Ureter (tissue), 1 donor: ENCODE measurements around the gene DAB2IP. TPM values are rescaled to one million over a fixed set of nuclear protein-coding genes. Genes with fewer than 3 reads are reported as not detected.
"Not testable (repeated sequence)": the region's sequence is repeated elsewhere in the genome, so short reads cannot be mapped to it uniquely, and the experiment has no call there.

ENCODE experiments used
- DNase-seq: peaks from one replicate; pipeline ENCODE4 v3.0.0-alpha.2; 2020; ENCODE audit warnings: low spot score
- total RNA-seq: library from RNA; stranded (reverse); gene quantifications from one replicate; pipeline ENCODE4 v1.2.4, GENCODE V29; 2023
- donor health status: DM: yes; HTN: yes; CAD: no.

DAB2IP gene
- total RNA-seq, result 103 TPM

DNA sequence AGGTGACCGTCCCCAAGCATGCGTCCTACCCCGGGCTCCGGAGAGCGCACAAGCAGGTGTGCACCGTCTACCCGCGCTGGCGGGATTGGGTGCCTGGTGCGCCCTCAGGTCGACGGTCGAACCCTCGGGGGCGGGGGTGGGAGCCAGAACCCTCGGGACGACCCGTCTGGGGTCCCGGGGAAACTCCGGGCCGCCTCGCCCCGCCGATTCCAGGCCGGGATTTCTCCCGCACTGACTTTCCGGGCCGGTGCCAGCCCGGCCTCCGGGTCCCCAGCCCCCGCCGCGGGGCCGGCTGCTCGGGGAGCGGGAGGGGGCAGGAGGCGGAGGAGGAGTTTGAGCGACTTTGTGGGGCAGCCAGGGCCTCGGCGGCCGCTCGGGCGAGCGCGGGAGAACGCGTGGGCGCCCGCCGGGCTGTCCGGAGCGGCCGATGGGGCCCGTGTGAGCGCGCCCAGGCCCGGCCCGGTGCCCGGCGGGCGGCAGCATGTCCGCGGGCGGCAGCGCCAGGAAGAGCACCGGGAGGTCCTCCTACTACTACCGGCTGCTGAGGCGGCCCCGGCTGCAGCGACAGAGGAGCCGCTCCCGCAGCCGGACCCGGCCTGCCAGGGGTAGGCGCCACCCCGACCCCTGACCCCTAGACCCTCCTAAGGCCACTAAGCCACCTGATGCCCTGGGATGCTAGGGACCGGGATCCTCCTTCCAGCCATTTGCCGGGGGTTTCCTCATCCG lies at the start of gene DAB2IP:
Gene DAB2IP, plus strand, starts transcription at position 340 of the 726 bp plus-strand sequence. Its CDS starts 142 bp downstream, at position 482.
- no peak for DNase-seq

- DNase-seq, result no peak
These were observed 48.4 kb upstream of the DAB2IP start for GRCh38 chr9:121603028-121603427.

DNA sequence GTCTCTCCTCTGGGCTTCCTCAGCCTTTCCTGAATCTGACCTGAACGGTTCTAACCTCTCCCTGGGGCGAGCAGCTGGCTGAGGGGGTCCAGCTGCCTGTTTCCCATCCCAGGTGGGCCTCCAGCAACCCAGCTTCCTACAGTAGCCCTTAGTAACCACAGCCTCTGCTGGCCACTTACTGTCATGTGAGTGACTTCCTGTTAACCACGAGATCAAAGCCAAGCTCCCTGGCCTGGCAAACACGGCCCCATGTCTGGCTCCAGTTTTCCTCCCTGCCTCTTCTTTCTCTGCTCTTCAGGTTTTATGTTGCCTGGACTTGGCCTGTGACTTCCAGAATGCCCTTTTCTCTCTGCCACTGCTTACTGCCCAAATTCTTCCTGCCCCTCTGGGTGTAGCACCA lies 47.2 kb upstream of the DAB2IP start:
- DNase-seq, result no peak

DNA sequence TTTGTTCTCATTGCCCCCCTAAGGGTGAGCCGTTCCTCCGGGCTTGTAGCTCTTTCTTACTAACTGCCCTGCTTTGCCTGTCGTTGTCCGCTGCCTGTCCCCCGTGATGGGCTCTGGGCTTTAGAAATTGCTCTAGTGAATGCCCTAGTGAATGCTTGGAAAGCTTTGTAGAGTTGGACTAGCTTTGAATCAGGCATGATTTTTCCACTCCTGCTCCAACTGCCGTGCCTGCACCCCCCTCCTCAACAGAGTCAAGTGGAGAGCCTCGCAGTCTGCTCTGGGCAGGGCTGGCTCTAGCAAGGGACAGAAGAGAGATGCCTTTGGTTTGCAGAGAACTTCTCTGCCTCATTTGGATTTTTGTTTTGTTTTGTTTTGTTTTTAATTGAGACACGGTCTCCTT lies 46.8 kb upstream of the DAB2IP start:
- DNase-seq, result no peak

DNA sequence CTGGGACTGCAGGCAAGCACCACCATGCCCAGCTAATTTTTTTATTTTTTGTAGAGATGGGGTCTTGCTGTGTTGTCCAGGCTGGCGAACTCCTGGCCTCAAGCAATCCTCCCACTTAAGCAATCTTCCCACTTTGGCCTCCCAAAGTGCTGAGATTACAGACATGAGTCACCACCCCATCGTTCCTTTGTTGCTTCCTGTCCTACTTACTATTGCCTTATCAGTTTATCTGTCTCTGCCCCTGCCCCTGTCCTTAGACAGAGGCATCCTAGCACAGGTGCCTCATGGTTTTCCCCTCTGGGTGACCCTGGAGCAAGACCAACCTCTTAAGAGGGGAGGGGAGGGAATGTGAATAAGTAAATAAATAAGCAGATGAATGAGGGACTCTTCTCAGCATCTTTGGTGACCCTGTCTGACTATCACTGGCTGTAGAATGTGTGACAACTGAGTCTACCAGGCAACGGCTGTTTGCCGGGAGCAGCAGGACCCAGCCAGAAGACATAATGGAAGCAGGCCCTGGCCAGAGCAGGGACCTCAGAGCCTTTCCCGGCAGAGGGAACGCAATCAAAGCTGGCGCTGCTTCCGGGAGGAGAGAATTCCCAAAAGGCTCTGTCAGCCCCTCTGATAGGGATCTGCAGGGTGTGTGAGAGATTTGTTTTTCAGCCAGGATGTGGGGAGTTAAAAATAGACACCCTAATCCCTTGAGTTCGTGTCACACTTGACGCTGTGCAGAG lies 43.8 kb upstream of the DAB2IP start:
- DNase-seq, result peak; percentile 63

GRCh38 chr9:121608168-121608853 lies 43.1 kb upstream of the DAB2IP start:
- no peak for DNase-seq

- DNase-seq, result no peak
These were observed 41.4 kb upstream of the DAB2IP start for GRCh38 chr9:121609822-121610637.

GRCh38 chr9:121610638-121610953 lies 40.8 kb upstream of the DAB2IP start:
- DNase-seq, result no peak

DNA sequence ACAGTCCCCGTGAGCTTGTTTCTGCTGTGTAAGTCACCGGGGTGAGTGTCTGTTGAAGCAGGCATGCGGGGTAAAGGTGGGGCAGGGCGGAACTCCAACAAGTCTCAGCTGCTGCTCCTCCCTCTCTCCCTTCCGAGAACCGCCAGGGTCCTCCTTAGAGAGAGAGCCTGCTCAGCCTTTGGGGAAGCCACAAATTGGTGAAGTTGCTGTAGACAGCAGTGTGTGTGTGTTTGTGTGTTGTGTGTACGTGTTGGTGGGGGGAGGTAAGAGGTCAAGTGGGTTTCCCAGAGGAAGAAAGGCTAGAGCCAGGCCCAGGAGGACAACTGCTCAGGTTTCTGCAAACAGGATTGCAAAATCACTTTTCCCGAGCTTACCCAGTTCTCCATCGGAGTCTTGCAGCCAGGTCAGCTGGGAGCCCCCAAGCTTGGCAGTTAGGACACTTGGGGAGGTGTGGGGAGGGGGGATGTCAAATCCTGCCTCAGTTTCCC lies 38.9 kb upstream of the DAB2IP start:
- peak; percentile 69 for DNase-seq

DNA sequence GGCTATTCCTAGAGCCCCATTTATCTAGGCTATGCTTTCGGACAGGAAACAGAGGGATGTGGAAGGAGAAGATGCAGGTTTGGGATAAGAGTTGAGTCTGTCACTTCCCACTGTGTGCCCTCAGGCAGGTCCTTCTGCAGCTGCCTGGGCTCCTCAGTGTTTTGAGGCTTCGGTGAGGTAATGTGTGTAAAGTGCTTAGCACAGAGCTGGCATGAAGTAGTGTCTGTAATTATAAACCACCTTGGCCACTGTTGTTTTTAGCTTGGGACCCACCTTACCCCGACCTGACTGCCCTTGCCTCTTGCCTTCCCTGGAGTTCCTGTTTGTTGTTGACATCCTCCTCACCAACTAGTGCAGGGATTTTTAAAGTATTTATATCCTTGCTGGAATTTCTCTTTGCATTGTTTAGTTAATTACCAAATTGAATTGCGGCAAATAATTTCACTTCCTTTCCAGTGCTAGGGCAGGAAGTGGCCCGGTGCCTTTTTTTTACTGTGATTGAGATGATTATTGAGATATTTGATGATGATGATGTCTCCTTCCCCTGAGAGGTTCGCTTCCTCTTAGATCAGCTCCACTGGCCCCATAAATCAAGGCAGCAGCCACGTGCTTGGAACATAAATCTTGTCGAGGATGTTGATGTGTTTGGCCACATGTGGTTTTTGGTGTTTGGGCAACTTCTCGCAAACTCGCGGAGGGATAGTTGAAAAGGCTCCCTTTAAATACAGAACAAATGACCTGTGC lies 38.3 kb upstream of the DAB2IP start:
- DNase-seq, result no peak

DNA sequence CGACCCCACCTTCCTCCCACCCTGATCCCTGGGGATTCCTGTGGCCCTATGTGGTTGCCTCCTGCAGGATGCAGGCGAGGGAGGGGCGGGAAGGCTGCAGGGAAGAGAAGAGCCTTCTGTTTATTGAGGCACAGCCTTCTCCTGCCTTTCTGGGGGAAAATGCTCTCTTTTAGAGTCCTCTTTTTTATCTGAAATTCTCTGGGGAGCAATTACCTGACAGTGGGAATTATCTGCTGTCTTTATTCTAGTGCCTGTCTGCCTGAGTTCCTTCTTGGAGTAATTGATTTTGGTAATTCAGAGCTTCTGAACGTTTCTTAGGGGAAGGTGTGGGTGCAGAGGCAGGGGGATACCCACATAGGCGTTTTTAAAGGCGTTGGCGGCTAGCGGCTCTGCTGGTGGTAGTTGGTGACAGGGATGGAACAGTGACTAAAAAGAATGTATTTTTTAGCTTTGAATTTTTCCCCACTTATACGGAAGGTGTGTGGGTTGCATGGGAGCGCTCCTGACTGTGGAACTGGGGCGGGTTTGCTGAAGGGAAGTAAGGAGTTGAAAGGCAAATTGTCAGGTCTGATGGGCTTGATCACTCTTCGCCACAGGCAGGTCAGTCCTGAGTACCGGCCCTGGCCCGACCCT lies 35.2 kb upstream of the DAB2IP start:
- DNase-seq, result no peak

DNA sequence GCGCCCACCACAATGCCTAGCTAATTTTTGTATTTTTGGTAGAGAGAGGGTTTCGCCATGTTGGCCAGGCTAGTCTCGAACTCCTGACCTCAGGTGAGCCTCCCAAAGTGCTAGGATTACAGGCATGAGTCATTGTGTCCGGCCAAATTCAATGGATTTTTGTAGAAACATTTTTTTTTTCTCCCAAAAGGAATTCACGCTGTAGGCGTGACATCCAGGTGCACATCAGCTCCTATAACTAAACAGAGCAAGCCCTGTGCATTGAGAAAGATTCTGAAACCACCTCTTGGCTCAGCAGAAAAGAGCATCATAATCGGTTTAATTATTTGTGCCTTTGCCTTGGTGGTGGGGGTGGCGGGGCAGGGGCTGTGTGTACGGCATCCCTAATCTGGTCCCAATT lies 32.9 kb upstream of the DAB2IP start:
- DNase-seq, result no peak

DNA sequence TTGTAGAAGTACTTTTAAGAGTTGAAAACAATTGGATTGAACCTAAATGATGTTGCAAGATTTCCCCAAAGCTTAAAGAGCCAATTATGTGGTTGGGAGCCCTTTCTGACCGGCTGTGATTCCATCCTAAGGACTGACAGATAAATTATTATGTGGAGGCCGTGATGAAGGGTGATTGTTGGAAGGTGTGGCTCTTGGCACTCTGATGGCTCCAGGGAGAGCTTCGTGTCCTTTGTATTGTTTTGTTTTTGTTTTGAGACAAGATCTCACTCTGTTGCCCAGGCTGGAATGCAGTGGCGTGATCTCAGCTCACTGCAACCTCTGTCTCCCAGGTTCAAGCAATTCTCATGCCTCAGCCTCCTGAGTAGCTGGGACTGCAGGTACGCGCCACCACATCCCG lies 32.5 kb upstream of the DAB2IP start:
- not testable (repeated sequence) for DNase-seq

- DNase-seq, result no peak
These were observed 31.7 kb upstream of the DAB2IP start for GRCh38 chr9:121619545-121620324.

- no peak for DNase-seq
These were observed 31.1 kb upstream of the DAB2IP start for GRCh38 chr9:121620325-121620673.

DNA sequence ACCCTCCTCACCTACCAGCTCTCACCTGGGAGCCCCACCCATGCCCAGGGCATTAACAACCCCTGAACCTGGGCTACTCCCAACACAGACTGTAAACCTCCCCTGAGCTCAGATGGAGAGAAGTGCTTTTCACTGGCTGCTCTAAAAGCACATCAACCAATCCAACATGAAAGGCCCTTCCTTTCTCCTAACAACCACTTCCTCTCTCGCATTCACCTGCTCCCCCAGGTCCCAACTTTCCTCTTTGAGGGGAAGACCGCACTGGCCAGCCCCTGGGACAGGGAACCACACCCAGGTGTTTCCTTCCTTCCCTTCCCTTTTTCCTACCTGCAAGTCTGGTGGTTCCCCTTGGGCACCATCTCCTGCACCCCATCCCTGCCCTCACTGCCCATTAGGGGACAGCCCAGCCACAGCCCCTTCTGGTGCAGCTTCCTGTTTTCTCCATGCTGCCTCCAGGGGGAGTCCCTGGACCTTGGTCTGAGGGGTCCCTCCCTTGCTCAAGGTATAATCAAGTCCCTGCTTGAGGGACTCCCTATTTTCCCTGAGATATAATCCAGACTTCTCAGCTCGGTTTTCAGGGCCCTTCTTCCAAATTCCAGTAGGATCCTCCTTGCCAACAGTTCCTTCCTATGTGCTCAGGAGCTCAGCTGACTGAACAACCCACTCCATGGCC lies 30.5 kb upstream of the DAB2IP start:
- DNase-seq, result no peak

GRCh38 chr9:121622387-121623203 lies 28.8 kb upstream of the DAB2IP start:
- no peak for DNase-seq

- DNase-seq, result not testable (repeated sequence)
These were observed 28.0 kb upstream of the DAB2IP start for GRCh38 chr9:121623430-121623829.
